Trophoblast cell (in vitro differentiated cells and primary cell): Measurements from ENCODE around the gene GALNT18.

Experiments used
- DNase-seq, 2 donors: peaks; one replicate each; pipeline ENCODE4 v3.0.0-alpha.2; 2016
- H2AFZ ChIP-seq: 2 replicates; pipeline ENCODE4 v1.6.1; 2013; ENCODE audit warnings: low read length, moderate library complexity, mild to moderate bottlenecking; ENCODE audit not compliant: insufficient read depth, poor library complexity
- H2AK5ac ChIP-seq: 2 replicates; pipeline ENCODE4 v1.6.1; 2013; ENCODE audit warnings: mild to moderate bottlenecking, low read length
- H2BK120ac ChIP-seq: 2 replicates; pipeline ENCODE4 v1.6.1; 2013; ENCODE audit warnings: low read length, mild to moderate bottlenecking, moderate library complexity; ENCODE audit not compliant: insufficient read depth, poor library complexity
- H2BK12ac ChIP-seq: 2 replicates; pipeline ENCODE4 v1.6.1; 2013; ENCODE audit warnings: mild to moderate bottlenecking, low read length, moderate library complexity
- H2BK5ac ChIP-seq: 2 replicates; pipeline ENCODE4 v1.6.1; 2013; ENCODE audit warnings: low read length, low read depth, moderate library complexity, mild to moderate bottlenecking; ENCODE audit not compliant: poor library complexity
- H3K14ac ChIP-seq: 2 replicates; pipeline ENCODE4 v1.6.1; 2013; ENCODE audit warnings: mild to moderate bottlenecking, low read length
- H3K18ac ChIP-seq: 2 replicates; pipeline ENCODE4 v1.6.1; 2013; ENCODE audit warnings: mild to moderate bottlenecking, low read length
- H3K23ac ChIP-seq: 2 replicates; pipeline ENCODE4 v1.6.1; 2013; ENCODE audit warnings: low read length
- H3K27ac ChIP-seq: 2 replicates; pipeline ENCODE4 v1.5.1; 2013; ENCODE audit warnings: low read depth, mild to moderate bottlenecking, inconsistent platforms, low read length, moderate library complexity
- H3K27me3 ChIP-seq: 2 replicates; pipeline ENCODE4 v1.6.1; 2013; ENCODE audit warnings: inconsistent platforms, mild to moderate bottlenecking, low read length, moderate library complexity; ENCODE audit not compliant: insufficient read depth
- H3K36me3 ChIP-seq, 2 experiments: 1 replicate in 1 of 2; 2 replicates in 1 of 2; pipeline ENCODE4 v1.6.1; 2013; ENCODE audit warnings: low read length in 2 of 2, mild to moderate bottlenecking in 2 of 2, moderate library complexity in 1 of 2; ENCODE audit not compliant: insufficient read depth in 2 of 2, control insufficient read depth in 1 of 2
- H3K4ac ChIP-seq: 2 replicates; pipeline ENCODE4 v1.6.1; 2013; ENCODE audit warnings: low read depth, mild to moderate bottlenecking, low read length, moderate library complexity
- H3K4me1 ChIP-seq, 2 experiments: 1 replicate in 1 of 2; 2 replicates in 1 of 2; pipeline ENCODE4 v1.6.1; 2013; ENCODE audit warnings: low read length in 2 of 2, mild to moderate bottlenecking in 2 of 2, moderate library complexity in 1 of 2; ENCODE audit not compliant: insufficient read depth in 2 of 2, control insufficient read depth in 1 of 2
- H3K4me2 ChIP-seq: 2 replicates; pipeline ENCODE4 v1.6.1; 2013; ENCODE audit warnings: inconsistent platforms, mild to moderate bottlenecking, low read length, moderate library complexity
- H3K4me3 ChIP-seq: 2 replicates; pipeline ENCODE4 v1.5.1; 2013; ENCODE audit warnings: mild to moderate bottlenecking, low read depth, low read length, inconsistent platforms
- H3K79me1 ChIP-seq: one replicate; pipeline ENCODE4 v1.6.1; 2013; ENCODE audit warnings: low read length
- H3K79me2 ChIP-seq: 2 replicates; pipeline ENCODE4 v1.6.1; 2013; ENCODE audit warnings: low read length, mild to moderate bottlenecking; ENCODE audit not compliant: control insufficient read depth, insufficient read depth, poor library complexity
- H3K9ac ChIP-seq: 2 replicates; pipeline ENCODE4 v1.6.1; 2013; ENCODE audit warnings: mild to moderate bottlenecking, low read length
- H3K9me3 ChIP-seq: 2 replicates; pipeline ENCODE4 v1.6.1; 2013; ENCODE audit warnings: low read depth, mild to moderate bottlenecking, control low read depth, inconsistent platforms, low read length; ENCODE audit not compliant: insufficient read depth
- H4K12ac ChIP-seq: 2 replicates; pipeline ENCODE4 v1.6.1; 2013; ENCODE audit warnings: low read depth, mild to moderate bottlenecking, low read length, moderate library complexity
- H4K8ac ChIP-seq: 2 replicates; pipeline ENCODE4 v1.6.1; 2013; ENCODE audit warnings: low read depth, mild to moderate bottlenecking, low read length, moderate library complexity
- H4K91ac ChIP-seq: one replicate; pipeline ENCODE4 v1.6.1; 2013; ENCODE audit warnings: low read depth, mild to moderate bottlenecking, low read length, moderate library complexity
- WGBS: extraction: QIAGEN DNeasy Blood & Tissue Kit; methylation state at CpG from one replicate; pipeline ENCODE4 v1.1.7; 2013; ENCODE audit warnings: missing lambda C conversion rate; ENCODE audit not compliant: insufficient read length, insufficient coverage; ENCODE audit errors: extremely low coverage; 5-methylcytosine and 5-hydroxymethylcytosine counted together

GALNT18 gene

DNA sequence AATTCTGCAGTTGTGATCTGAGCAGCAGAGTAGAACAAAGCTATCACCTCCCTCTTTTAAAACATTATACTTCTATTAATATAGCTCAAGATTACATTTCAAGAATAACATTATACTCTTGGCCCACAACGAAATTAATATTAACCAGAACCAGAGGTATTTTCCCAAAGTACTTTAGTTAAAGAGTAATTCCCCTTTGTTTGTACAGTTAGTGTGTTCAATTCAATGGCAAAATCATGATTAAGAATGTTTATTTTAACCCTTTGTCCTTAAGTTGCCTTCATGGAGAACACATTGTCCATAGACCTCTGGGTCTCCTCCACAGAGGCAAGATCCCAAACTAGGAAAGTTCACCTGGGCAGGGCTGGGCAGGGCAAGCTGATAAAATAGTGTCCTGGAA lies 180.7 kb downstream of the GALNT18 start:
- Histone ChIP-seq H3K23ac (no peak overlapping the region), H2BK120ac (no peak overlapping the region), H2AFZ (no peak overlapping the region), H3K9me3 (peaks cover 1% of the 10 kb centered on the region), H4K12ac (no peak overlapping the region), H2BK12ac (no peak overlapping the region), H3K4me3 (no peak overlapping the region), H3K79me2 (no peaks in the 10 kb centered on the region), H3K18ac (no peak overlapping the region), H4K91ac (no peak overlapping the region), H3K4ac (no peak overlapping the region), H3K27ac (no peak overlapping the region), H4K8ac (no peak overlapping the region), H3K9ac (no peak overlapping the region), H3K36me3 (no peaks in the 10 kb centered on the region), H3K14ac (no peak overlapping the region), H3K27me3 (no peaks in the 10 kb centered on the region), H3K79me1 (no peaks in the 10 kb centered on the region), H3K4me2 (no peak overlapping the region), H2AK5ac (no peak overlapping the region), H2BK5ac (no peak overlapping the region), H3K4me1 (peaks cover 0 to 3% of the 10 kb centered on the region in 2 experiments)
- DNase-seq, result no peak
- no CpG with 5 or more reads among the region's 1 CpG for WGBS

DNA sequence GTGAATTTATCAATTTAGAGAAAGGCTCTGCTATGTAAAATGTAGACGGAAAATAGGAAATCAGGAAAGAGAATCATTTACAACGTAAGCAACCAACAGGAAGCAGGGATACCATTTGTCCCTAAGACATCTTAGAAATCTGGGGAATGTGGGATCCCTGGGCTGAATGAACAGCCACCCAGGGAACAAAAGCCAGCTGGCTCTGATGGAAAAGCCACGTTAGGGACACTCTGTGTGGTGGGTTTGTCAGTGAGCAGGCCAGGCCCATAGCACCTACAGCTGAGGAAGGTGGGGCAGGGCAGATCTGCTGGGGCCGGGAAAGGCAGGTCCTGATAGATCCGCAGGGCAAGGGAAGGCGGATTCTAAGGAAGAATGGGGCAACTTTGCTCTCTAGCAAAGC lies 181.7 kb downstream of the GALNT18 start:
- H4K12ac ChIP-seq, result no peak overlapping the region
- H3K79me1 ChIP-seq, result no peaks in the 10 kb centered on the region
- no peak overlapping the region for H2BK12ac ChIP-seq
- H4K8ac ChIP-seq, result no peak overlapping the region
- no peak overlapping the region for H4K91ac ChIP-seq
- H3K79me2 ChIP-seq, result no peaks in the 10 kb centered on the region
- no peak overlapping the region for H3K18ac ChIP-seq
- no peak overlapping the region for H3K23ac ChIP-seq
- no peak for DNase-seq
- no peak overlapping the region for H2AK5ac ChIP-seq
- H2AFZ ChIP-seq, result no peak overlapping the region
- no peak overlapping the region for H3K4me3 ChIP-seq
- H3K27ac ChIP-seq, result no peak overlapping the region
- H3K9ac ChIP-seq, result no peak overlapping the region
- H3K36me3 ChIP-seq, result no peaks in the 10 kb centered on the region
- no CpG with 5 or more reads among the region's 6 CpGs for WGBS
- H3K27me3 ChIP-seq, result no peaks in the 10 kb centered on the region
- H2BK5ac ChIP-seq, result no peak overlapping the region
- H3K4ac ChIP-seq, result no peak overlapping the region
- peaks cover 1% of the 10 kb centered on the region for H3K9me3 ChIP-seq
- peaks cover 0 to 3% of the 10 kb centered on the region in 2 experiments for H3K4me1 ChIP-seq
- no peak overlapping the region for H2BK120ac ChIP-seq
- no peak overlapping the region for H3K4me2 ChIP-seq
- peak overlapping the region; percentile 22 for H3K14ac ChIP-seq

DNA sequence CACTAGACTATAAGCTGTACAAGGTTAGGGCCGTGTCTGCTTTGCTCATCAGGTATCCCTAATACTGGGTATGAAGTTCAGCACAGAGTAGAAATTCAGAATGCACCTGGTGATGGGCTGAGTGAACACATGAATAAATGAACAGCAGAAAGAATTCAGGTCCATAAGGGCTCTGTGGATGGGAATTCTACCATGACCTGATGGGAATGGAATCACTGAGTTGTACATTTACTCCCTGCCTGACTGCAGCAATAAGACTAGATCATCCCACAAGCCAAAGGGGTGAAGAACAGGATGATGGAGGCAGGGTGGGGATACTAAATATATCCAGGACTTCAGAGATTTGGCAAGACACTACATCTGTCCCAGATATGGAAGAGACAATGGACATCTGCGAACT lies 182.2 kb downstream of the GALNT18 start:
- Histone ChIP-seq H3K9me3 (peaks cover 1% of the 10 kb centered on the region), H3K14ac (no peak overlapping the region), H3K27ac (no peak overlapping the region), H3K4me3 (no peak overlapping the region), H3K36me3 (no peaks in the 10 kb centered on the region), H4K8ac (no peak overlapping the region), H2AK5ac (no peak overlapping the region), H3K4me1 (peaks cover 0 to 3% of the 10 kb centered on the region in 2 experiments), H3K18ac (no peak overlapping the region), H3K27me3 (no peaks in the 10 kb centered on the region), H4K91ac (no peak overlapping the region), H3K4ac (no peak overlapping the region), H3K79me1 (no peaks in the 10 kb centered on the region), H4K12ac (no peak overlapping the region), H2AFZ (no peak overlapping the region), H3K23ac (no peak overlapping the region), H2BK120ac (no peak overlapping the region), H3K79me2 (no peaks in the 10 kb centered on the region), H2BK12ac (no peak overlapping the region), H3K4me2 (no peak overlapping the region), H2BK5ac (no peak overlapping the region), H3K9ac (no peak overlapping the region)
- WGBS, result no CpG with 5 or more reads among the region's 2 CpGs
- peak in 1 of 2 donors; percentile 15 for DNase-seq

DNA sequence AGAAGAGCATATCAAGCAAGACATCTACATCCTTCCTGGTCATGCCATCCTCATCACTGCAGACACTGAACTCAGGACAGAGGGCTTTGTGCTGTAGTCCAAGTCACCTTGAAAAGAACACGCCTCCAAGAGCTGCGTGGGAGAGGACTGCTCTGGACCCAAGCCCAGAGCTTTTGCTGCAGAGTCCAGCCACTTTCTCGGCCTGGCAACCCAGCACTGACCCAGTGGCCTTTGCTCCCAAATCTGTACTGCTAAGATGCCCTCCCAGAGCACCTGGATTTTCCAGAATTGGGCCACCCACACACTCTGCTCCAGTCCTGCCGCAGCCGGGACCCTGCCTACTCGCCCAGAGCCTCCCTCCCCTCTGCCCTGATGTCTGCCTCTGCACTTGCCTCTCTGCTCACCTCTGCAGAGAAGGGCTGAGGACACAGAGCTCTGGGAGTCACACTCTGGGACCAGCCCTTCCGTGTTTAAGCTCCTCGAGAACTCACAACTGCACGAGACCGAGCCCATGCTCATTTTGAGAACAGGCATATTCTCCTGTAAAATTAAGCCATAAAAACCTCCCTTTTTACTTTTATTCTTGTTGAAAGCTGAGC lies 185.0 kb downstream of the GALNT18 start:
- peaks cover 0 to 3% of the 10 kb centered on the region in 2 experiments for H3K4me1 ChIP-seq
- H3K27ac ChIP-seq, result no peak overlapping the region
- no peak overlapping the region for H3K18ac ChIP-seq
- no peaks in the 10 kb centered on the region for H3K79me2 ChIP-seq
- H3K9me3 ChIP-seq, result no peaks in the 10 kb centered on the region
- no peak overlapping the region for H4K8ac ChIP-seq
- no peak overlapping the region for H3K4ac ChIP-seq
- H3K36me3 ChIP-seq, result no peaks in the 10 kb centered on the region
- no peak overlapping the region for H4K91ac ChIP-seq
- no CpG with 5 or more reads among the region's 10 CpGs for WGBS
- no peak for DNase-seq
- no peak overlapping the region for H3K9ac ChIP-seq
- H3K4me2 ChIP-seq, result no peak overlapping the region
- no peak overlapping the region for H3K14ac ChIP-seq
- no peaks in the 10 kb centered on the region for H3K79me1 ChIP-seq
- H3K4me3 ChIP-seq, result no peak overlapping the region
- no peak overlapping the region for H4K12ac ChIP-seq
- H2BK12ac ChIP-seq, result no peak overlapping the region
- H2AK5ac ChIP-seq, result no peak overlapping the region
- no peak overlapping the region for H2BK120ac ChIP-seq
- H2BK5ac ChIP-seq, result no peak overlapping the region
- H3K27me3 ChIP-seq, result no peaks in the 10 kb centered on the region
- no peak overlapping the region for H2AFZ ChIP-seq
- no peak overlapping the region for H3K23ac ChIP-seq
